22Rv1 (cell line): ENCODE data around the gene KIAA1217.
"Not testable (repeated sequence)": the region's sequence is repeated elsewhere in the genome, so short reads cannot be mapped to it uniquely, and the experiment has no call there.

Experiments used
- H3K27ac ChIP-seq: fragments of 450-650 bp; 2 replicates; pipeline ENCODE4 v1.5.1; 2017
- ZFX ChIP-seq: fragments of 450-650 bp; IDR thresholded peaks from 2 replicates; pipeline ENCODE4 v1.6.1; 2017; ENCODE audit warnings: antibody characterized with exemption, borderline replicate concordance
- TF ChIP-seq, protein P1 (sequence below): fragments of 450-650 bp; IDR thresholded peaks from 2 replicates; pipeline ENCODE4 v1.5.1; 2017; ENCODE audit warnings: mild to moderate bottlenecking

Gene KIAA1217

DNA sequence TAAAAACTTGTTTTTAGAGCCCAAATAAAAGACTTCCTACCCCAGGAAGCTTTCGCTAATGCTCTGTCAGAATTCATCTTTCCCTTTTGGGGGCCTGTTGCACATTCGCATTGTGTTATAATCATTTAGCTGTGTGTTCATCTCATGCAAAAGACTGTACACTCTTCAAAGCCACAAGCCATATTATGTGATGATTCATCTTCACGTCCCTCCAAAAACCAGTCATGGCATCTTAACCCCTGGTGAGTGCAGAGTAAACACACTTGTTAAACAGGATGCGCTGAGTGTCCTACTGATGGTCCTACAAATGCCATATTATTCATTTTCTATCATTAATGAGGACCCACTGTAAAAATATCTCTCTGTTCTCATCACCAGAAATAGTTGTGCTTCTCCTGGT, 235.4 kb downstream of the KIAA1217 start:
- H3K27ac ChIP-seq: no peak overlapping the region
- TF ChIP-seq ZFX: no peak
- TF ChIP-seq, protein P1, sequence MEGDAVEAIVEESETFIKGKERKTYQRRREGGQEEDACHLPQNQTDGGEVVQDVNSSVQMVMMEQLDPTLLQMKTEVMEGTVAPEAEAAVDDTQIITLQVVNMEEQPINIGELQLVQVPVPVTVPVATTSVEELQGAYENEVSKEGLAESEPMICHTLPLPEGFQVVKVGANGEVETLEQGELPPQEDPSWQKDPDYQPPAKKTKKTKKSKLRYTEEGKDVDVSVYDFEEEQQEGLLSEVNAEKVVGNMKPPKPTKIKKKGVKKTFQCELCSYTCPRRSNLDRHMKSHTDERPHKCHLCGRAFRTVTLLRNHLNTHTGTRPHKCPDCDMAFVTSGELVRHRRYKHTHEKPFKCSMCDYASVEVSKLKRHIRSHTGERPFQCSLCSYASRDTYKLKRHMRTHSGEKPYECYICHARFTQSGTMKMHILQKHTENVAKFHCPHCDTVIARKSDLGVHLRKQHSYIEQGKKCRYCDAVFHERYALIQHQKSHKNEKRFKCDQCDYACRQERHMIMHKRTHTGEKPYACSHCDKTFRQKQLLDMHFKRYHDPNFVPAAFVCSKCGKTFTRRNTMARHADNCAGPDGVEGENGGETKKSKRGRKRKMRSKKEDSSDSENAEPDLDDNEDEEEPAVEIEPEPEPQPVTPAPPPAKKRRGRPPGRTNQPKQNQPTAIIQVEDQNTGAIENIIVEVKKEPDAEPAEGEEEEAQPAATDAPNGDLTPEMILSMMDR: no peak

- H3K27ac ChIP-seq: not testable (repeated sequence)
Measured at GRCh38 chr10:24445958-24446357, 237.0 kb downstream of the KIAA1217 start.

GRCh38 chr10:24446739-24447138, 237.8 kb downstream of the KIAA1217 start:
- TF ChIP-seq, protein P1: no peak
- TF ChIP-seq ZFX: no peak
- no peak overlapping the region for H3K27ac ChIP-seq

GRCh38 chr10:24448351-24448999, 239.5 kb downstream of the KIAA1217 start:
- H3K27ac ChIP-seq: no peak overlapping the region
- TF ChIP-seq, protein P1: no peak
- no peak for TF ChIP-seq ZFX

- H3K27ac ChIP-seq: no peak overlapping the region
- no peak for TF ChIP-seq ZFX
- TF ChIP-seq, protein P1: no peak
Measured at GRCh38 chr10:24449321-24449740, 240.4 kb downstream of the KIAA1217 start.

DNA sequence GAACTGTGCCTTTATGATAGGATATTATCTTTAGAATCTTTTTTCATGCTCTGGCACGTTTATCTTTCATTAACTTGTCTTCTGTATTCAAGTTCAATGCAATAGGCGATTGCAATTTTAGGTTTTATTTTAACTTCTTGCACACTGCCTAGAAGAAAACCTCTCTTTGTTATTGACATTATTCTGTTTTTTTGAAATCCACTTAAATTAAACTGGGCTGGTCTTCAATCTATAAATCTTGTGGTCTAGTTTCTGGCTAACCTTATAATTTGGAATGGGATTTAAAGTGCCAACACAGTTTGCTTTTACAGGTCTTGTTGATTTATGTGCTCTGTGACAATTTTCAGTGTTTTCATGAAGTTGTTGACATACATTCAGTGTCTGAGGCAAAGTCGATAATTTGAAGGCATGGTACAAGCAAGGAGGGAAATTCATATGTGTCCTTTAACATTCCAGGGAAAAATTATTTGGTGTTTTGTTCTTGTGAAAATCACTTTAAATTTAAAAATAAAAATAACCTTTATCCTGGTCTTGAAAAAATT, 240.9 kb downstream of the KIAA1217 start:
- no peak overlapping the region for H3K27ac ChIP-seq
- TF ChIP-seq ZFX: no peak
- TF ChIP-seq, protein P1: no peak

DNA sequence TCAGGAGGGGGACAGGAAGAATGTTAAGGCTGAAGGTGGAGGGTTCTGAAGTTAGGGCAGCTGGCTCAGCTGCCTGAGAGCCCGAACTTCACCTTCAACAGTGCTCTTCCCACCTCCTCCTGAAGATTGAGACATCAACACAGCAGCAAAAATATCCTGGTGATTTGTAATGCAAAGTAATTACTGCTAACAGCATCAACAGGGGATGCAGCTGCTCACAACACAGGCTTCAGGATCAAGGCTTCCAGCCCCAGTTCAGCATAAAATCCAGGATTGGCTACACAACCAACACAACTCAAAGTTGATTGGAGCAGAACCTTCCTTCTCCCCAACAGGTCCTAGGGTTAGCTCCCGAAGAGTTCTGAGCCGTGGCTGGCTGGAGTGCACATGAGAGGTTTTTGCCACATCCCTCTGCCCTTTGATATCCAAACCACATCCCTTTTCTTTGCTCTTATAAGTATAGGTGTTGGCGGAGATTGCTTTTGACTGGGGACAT, 242.4 kb downstream of the KIAA1217 start:
- TF ChIP-seq, protein P1: no peak
- no peak for TF ChIP-seq ZFX
- no peak overlapping the region for H3K27ac ChIP-seq
